ENCODE measurements around the gene BAZ2B.

BAZ2B gene

GRCh38 chr2:159439421-159439820, 176.9 kb downstream of the BAZ2B start:
- DNase-seq (ENCODE audit: low spot score) = no peak
- in situ Hi-C loops (cut with MboI; ENCODE audit: low pct_unique_long_range_greater_than_20kb, low sequenced_read_pairs, unreplicated experiment) = no loop called here
- no peak for TF ChIP-seq CTCF (IDR thresholded peaks at IDR 0.05; ENCODE audit: extremely low read depth, insufficient read depth, missing control alignments)

- no peak for TF ChIP-seq CTCF (IDR thresholded peaks at IDR 0.05; ENCODE audit: extremely low read depth, insufficient read depth, missing control alignments)
- in situ Hi-C loops (cut with MboI; ENCODE audit: low pct_unique_long_range_greater_than_20kb, low sequenced_read_pairs, unreplicated experiment) = no loop called here
- DNase-seq (ENCODE audit: low spot score) = no peak
These were observed 177.5 kb downstream of the BAZ2B start for GRCh38 chr2:159438720-159439353.

GRCh38 chr2:159438284-159438683, 178.1 kb downstream of the BAZ2B start:
- no peak for TF ChIP-seq CTCF (IDR thresholded peaks at IDR 0.05; ENCODE audit: extremely low read depth, insufficient read depth, missing control alignments)
- in situ Hi-C loops (cut with MboI; ENCODE audit: low pct_unique_long_range_greater_than_20kb, low sequenced_read_pairs, unreplicated experiment) = no loop called here
- DNase-seq (ENCODE audit: low spot score) = no peak

- no peak for TF ChIP-seq CTCF (IDR thresholded peaks at IDR 0.05; ENCODE audit: extremely low read depth, insufficient read depth, missing control alignments)
- no peak for DNase-seq (ENCODE audit: low spot score)
- in situ Hi-C loops (cut with MboI; ENCODE audit: low pct_unique_long_range_greater_than_20kb, low sequenced_read_pairs, unreplicated experiment) = no loop called here
These were observed 183.7 kb downstream of the BAZ2B start for GRCh38 chr2:159432610-159433009.

- TF ChIP-seq CTCF (IDR thresholded peaks at IDR 0.05; ENCODE audit: extremely low read depth, insufficient read depth, missing control alignments) = no peak
- DNase-seq (ENCODE audit: low spot score) = no peak
- in situ Hi-C loops (cut with MboI; ENCODE audit: low pct_unique_long_range_greater_than_20kb, low sequenced_read_pairs, unreplicated experiment) = no loop called here
These were observed 189.3 kb downstream of the BAZ2B start for GRCh38 chr2:159427048-159427447.

GRCh38 chr2:159419403-159419802, 196.9 kb downstream of the BAZ2B start:
- in situ Hi-C loops (cut with MboI; ENCODE audit: low pct_unique_long_range_greater_than_20kb, low sequenced_read_pairs, unreplicated experiment) = no loop called here
- TF ChIP-seq CTCF (IDR thresholded peaks at IDR 0.05; ENCODE audit: extremely low read depth, insufficient read depth, missing control alignments) = no peak
- DNase-seq (ENCODE audit: low spot score) = no peak
